Measurements from ENCODE around the gene DAGLA. TPM values are rescaled to one million over a fixed set of nuclear protein-coding genes. Genes with fewer than 3 reads are reported as not detected.

Gene DAGLA
- total and polyA plus RNA-seq, 2 of the 13 experiments (the other 11 are each of a cell fraction or from before 2014, with no cell fraction given) = 2.6 to 3.9 TPM

DNA sequence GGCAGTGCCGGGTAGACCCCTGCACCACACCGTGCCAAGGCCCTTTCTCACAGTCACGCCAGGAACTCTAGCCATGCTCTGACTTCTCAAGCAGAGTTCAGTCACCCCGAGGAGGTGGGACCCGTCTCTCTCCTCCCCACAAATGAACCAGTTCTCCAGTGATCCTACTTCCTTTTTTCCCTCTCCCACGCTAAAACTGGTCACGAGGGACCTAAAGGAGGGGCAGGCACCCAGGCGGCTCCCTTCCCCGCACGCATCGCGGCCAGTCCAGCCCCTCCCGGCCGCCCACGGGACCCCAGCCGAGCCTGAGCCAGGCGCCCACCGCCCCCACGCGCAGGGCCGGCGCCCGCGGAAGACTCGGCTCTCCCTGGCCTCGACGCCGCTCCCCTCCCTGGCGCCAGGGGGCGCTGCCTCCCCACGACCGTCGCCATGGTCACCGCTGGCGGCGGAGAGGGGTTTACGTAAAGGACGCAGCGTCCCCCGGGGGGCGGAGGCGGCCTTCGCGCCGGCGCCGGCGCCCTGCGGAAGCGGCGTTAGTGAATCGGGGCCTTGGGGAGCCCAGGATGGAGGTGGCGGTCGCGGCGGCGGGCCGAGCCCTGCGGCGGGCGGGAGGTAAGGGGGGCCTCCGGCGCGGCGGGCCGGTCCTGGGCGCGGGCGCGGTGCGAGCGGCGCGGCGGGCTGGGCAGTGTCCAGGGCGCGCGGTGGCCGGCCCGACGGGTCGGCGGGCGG is at the start of gene DAGLA (continued):
- TF ChIP-seq SP1 (IDR thresholded peaks at IDR 0.05) (no peak), SP1 (CRISPR knock-in tag; IDR thresholded peaks at IDR 0.05) (no peak), DMAP1 (CRISPR knock-in tag; IDR thresholded peaks at IDR 0.05) (0 out of 2 replicates have a peak, but pooled peaks have one; percentile 22), FOXK2 (IDR thresholded peaks at IDR 0.05) (no peak), ZNF264 (CRISPR knock-in tag; IDR thresholded peaks at IDR 0.05) (no peak), KAT7 (CRISPR knock-in tag; IDR thresholded peaks at IDR 0.05; ENCODE audit: borderline replicate concordance) (no peak), EEA1 (CRISPR knock-in tag; IDR thresholded peaks at IDR 0.05; ENCODE audit: borderline replicate concordance) (no peak), HNRNPK (IDR thresholded peaks at IDR 0.05; ENCODE audit: low read depth, low read length, poor library complexity, severe bottlenecking) (peak; percentile 25), PRPF4 (IDR thresholded peaks at IDR 0.05; ENCODE audit: low read depth, low read length, poor library complexity, severe bottlenecking) (no peak), NFE2L1 (CRISPR knock-in tag; IDR thresholded peaks at IDR 0.05; ENCODE audit: borderline replicate concordance) (no peak), ISX (CRISPR knock-in tag; conservative IDR thresholded peaks at IDR 0.05) (no peak), NONO (IDR thresholded peaks at IDR 0.05) (no peak), NONO (CRISPR knock-in tag; conservative IDR thresholded peaks at IDR 0.05) (peak; percentile 66), HOXA3 (CRISPR knock-in tag; IDR thresholded peaks at IDR 0.05) (peak; percentile 46; the same call in 1 of the 2 replicates), ZNF737 (CRISPR knock-in tag; IDR thresholded peaks at IDR 0.05; ENCODE audit: borderline replicate concordance) (no peak), NAIF1 (CRISPR knock-in tag; IDR thresholded peaks at IDR 0.05; ENCODE audit: borderline replicate concordance) (peak; percentile 100), TMF1 (CRISPR knock-in tag; IDR thresholded peaks at IDR 0.05; ENCODE audit: low read depth) (no peak), ZNF30 (CRISPR knock-in tag; IDR thresholded peaks at IDR 0.05) (no peak), BHLHE40 (IDR thresholded peaks at IDR 0.05; ENCODE audit: low read length) (no peak), POLR2AphosphoS5 (IDR thresholded peaks at IDR 0.05; ENCODE audit: low read depth, low read length) (no peak), ZKSCAN1 (IDR thresholded peaks at IDR 0.05; ENCODE audit: low read length) (no peak), ZBTB38 (CRISPR knock-in tag; IDR thresholded peaks at IDR 0.05) (no peak), PBX2 (CRISPR knock-in tag; IDR thresholded peaks at IDR 0.05) (no peak), ZNF512 (CRISPR knock-in tag; IDR thresholded peaks at IDR 0.05) (no peak), RBM22 (optimal IDR thresholded peaks at IDR 0.05; ENCODE audit: low read length) (peak; percentile 31)
- TF ChIP-seq, protein P1, sequence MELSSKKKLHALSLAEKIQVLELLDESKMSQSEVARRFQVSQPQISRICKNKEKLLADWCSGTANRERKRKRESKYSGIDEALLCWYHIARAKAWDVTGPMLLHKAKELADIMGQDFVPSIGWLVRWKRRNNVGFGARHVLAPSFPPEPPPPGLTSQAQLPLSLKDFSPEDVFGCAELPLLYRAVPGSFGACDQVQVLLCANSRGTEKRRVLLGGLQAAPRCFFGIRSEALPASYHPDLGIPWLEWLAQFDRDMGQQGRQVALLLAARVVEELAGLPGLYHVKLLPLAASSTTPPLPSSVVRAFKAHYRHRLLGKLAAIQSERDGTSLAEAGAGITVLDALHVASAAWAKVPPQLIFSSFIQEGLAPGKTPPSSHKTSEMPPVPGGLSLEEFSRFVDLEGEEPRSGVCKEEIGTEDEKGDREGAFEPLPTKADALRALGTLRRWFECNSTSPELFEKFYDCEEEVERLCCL (CRISPR knock-in tag; IDR thresholded peaks at IDR 0.05; ENCODE audit: borderline replicate concordance) = no peak
